GM12873 (cell line): ENCODE measurements around the gene DRD2.

ENCODE experiments used
- CTCF ChIP-seq: IDR thresholded peaks from 2 replicates; pipeline ENCODE4 v1.5.1; 2012; ENCODE audit warnings: low read depth, mild to moderate bottlenecking, moderate library complexity, low read length, control low read depth; ENCODE audit not compliant: insufficient read depth; ENCODE audit errors: missing control alignments

Gene DRD2

DNA sequence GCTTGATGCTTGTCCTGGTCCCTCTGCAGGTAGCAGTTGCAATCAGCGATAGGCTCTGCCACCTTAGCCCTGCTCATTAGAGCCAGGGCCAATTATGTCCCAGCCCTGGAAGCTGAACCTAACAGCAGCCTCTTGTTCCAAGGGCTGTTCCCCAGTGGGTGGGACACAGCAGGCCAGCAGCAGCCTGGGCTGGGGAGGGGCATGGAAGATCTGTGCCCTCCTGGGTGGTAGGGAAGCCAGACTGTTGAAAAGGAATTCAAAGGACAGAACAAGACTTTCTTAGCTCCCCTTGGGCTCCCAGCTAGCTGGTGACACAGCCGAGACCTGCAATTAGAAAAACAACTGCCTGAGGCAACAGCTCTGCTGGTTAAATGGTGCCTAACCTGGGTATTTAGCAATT, 17.4 kb downstream of the DRD2 start:
- TF ChIP-seq CTCF: no peak

DNA sequence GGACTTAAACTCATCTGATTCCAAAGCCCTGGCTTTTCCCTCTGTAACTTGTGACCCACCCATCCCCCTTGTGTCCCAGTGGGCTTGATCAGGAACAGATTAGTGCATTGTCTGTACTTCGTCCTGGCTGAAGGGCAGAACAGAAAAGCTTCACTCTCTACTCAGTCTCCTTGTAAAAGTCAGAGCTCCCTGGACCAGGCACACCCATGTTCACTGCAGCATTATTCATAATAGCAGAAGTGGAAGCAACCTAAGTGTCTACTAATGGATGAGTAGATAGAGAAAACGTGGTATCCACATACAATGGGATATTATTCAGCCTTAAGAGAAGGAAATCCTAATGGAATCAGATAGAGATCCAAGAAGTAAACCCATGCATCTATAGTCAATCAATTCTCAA, 20.7 kb downstream of the DRD2 start:
- no peak for TF ChIP-seq CTCF

- TF ChIP-seq CTCF: no peak
These were observed 25.5 kb downstream of the DRD2 start for GRCh38 chr11:113449743-113450142.

DNA sequence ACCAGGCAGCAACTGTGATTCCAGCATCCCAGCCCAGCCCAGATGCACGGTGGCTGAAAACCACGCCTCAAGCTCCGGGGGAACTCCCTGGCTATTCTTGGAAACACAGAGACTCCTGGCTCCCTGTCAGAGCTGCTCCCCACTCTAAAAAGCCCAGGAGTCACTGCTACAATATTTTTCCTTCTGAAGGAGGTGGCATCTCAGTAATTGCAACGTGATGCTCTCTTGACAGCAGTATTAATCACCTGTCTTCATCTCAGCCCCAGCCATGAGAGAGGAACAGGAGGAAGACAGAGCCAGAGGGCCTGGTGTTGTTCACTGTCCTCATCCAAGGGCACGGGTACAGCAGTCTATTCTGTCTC, 26.9 kb downstream of the DRD2 start:
- TF ChIP-seq CTCF: no peak

DNA sequence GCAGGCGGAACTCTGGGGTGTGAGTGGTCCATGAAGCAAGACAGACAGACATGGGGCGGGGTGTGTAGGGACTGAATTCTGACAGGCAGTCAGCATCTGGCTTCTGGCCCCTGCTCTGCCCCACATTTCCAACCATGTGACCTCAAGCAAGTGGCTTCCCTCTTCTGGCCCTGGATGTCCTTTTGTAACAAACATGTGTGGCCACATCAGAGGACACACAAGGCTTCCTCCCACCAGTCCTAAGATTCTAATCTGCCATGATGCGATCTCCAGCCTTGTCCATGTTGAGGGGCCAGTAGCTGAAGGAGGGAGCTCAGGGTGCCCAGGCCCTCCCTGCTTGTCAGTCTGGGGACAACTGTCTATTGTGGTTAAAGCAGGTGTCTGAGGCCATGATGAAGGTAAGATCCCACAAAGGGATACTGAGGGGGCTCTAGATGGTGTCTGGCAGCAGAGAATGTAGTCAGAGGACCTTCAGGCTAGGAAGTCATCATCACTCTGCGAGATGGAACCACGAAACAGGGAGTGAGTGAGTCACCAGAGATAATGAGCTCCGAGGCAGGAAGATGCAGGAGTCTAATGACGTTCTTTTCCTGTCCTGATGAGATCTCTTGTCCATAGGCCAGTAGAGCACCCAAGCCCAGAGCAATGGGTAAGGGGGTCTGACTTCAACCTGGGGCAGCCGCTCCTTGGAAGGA, 27.4 kb downstream of the DRD2 start:
- TF ChIP-seq CTCF: no peak

- no peak for TF ChIP-seq CTCF
These were observed 28.3 kb downstream of the DRD2 start for GRCh38 chr11:113446938-113447337.

DNA sequence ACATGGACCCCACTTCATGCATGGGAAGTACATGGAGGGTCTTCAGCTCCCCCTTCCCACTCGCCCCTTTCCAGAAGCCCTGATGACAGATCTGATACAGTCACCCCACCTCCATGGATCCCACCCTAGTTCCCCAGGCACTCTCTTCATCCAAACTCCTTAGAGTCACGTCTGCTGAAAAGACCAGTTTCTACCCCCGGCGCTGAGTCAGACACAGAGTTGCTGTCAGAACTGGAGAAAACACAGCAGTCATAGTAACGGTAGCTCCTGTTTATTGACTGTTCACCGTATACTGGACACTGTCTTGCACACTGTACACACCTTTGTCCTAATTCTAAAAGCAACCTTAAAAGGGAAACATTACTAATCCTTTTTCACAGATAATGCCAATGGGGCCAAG, 29.1 kb downstream of the DRD2 start:
- no peak for TF ChIP-seq CTCF

GRCh38 chr11:113444502-113445123, 30.6 kb downstream of the DRD2 start:
- no peak for TF ChIP-seq CTCF
